ENCODE data around the gene RPS13. TPM values are rescaled to one million over a fixed set of nuclear protein-coding genes. Genes with fewer than 3 reads are reported as not detected.
A peak's percentile ranks its signal among the peaks of the same experiment; 100 is the strongest.

RPS13 gene
- total and polyA plus RNA-seq, 9 of the 15 experiments (the other 6 are each of a cell fraction or from before 2014, with no cell fraction given): 1,267 to 3,714 (median 1,762) TPM

- TF ChIP-seq THAP12 (CRISPR knock-in tag; IDR thresholded peaks at IDR 0.05) (no peak), TEAD4 (IDR thresholded peaks at IDR 0.05; ENCODE audit: low read length) (peak; percentile 63), TEAD4 (CRISPR knock-in tag; IDR thresholded peaks at IDR 0.05; ENCODE audit: borderline replicate concordance) (no peak), ZNF354B (CRISPR knock-in tag; IDR thresholded peaks at IDR 0.05) (no peak), CHD2 (IDR thresholded peaks at IDR 0.05; ENCODE audit: low read depth, low read length) (peak; percentile 57; the same call in 1 of the 2 replicates), TAF9B (IDR thresholded peaks at IDR 0.05; ENCODE audit: partially characterized antibody) (peak; percentile 91), CBX8 (IDR thresholded peaks at IDR 0.05; ENCODE audit: borderline replicate concordance, extremely low read depth, low read depth, low read length, poor library complexity, severe bottlenecking) (no peak), MTA3 (IDR thresholded peaks at IDR 0.05; ENCODE audit: borderline replicate concordance) (peak; percentile 76; the same call in 1 of the 2 replicates), RBFOX2 (IDR thresholded peaks at IDR 0.05; ENCODE audit: low read depth, low read length) (peak; percentile 99), ZNF184 (CRISPR knock-in tag; IDR thresholded peaks at IDR 0.05) (no peak), GATA2 (CRISPR knock-in tag; IDR thresholded peaks at IDR 0.05) (peak; percentile 79), MYNN (IDR thresholded peaks at IDR 0.05) (peak; percentile 23), MYNN (CRISPR knock-in tag; IDR thresholded peaks at IDR 0.05) (no peak), ZNF766 (CRISPR knock-in tag; conservative IDR thresholded peaks at IDR 0.05) (peak; percentile 88), TAF1 (IDR thresholded peaks at IDR 0.05; ENCODE audit: control insufficient read depth, extremely low read depth, insufficient read depth, low read length, severe bottlenecking) (peak; percentile 96), TAL1 (IDR thresholded peaks at IDR 0.05) (no peak), ESRRA (IDR thresholded peaks at IDR 0.05; ENCODE audit: borderline replicate concordance, low read depth) (peak; percentile 62; the same call in 1 of the 2 replicates), NONO (IDR thresholded peaks at IDR 0.05; ENCODE audit: low read depth in 2 of 2, low read length in 1 of 2) (0 out of 4 replicates have a peak, but pooled peaks of 1 of the 2 experiments have one; percentile 5), SETDB1 (IDR thresholded peaks at IDR 0.05; ENCODE audit: low read length) (no peak), RBM34 (IDR thresholded peaks at IDR 0.05; ENCODE audit: borderline replicate concordance, insufficient read depth, low read length) (no peak), CTCF (IDR thresholded peaks at IDR 0.05 in 2 of 3, conservative IDR thresholded peaks at IDR 0.05 in 1 of 3; ENCODE audit: insufficient read depth in 2 of 3, low read depth in 1 of 3, low read length in 3 of 3) (no peak)
- TF ChIP-seq, protein P1, sequence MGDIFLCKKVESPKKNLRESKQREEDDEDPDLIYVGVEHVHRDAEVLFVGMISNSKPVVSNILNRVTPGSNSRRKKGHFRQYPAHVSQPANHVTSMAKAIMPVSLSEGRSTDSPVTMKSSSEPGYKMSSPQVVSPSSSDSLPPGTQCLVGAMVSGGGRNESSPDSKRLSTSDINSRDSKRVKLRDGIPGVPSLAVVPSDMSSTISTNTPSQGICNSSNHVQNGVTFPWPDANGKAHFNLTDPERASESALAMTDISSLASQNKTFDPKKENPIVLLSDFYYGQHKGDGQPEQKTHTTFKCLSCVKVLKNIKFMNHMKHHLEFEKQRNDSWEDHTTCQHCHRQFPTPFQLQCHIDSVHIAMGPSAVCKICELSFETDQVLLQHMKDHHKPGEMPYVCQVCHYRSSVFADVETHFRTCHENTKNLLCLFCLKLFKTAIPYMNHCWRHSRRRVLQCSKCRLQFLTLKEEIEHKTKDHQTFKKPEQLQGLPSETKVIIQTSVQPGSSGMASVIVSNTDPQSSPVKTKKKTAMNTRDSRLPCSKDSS (IDR thresholded peaks at IDR 0.05; ENCODE audit: low read depth, partially characterized antibody): no peak
Observed at GRCh38 chr11:17077520-17078401, at the start of gene RPS13 (continued).
